ENCODE results near the gene MOAP1.
"Not testable (repeated sequence)": the region's sequence is repeated elsewhere in the genome, so short reads cannot be mapped to it uniquely, and the experiment has no call there.

The MOAP1 gene

DNA sequence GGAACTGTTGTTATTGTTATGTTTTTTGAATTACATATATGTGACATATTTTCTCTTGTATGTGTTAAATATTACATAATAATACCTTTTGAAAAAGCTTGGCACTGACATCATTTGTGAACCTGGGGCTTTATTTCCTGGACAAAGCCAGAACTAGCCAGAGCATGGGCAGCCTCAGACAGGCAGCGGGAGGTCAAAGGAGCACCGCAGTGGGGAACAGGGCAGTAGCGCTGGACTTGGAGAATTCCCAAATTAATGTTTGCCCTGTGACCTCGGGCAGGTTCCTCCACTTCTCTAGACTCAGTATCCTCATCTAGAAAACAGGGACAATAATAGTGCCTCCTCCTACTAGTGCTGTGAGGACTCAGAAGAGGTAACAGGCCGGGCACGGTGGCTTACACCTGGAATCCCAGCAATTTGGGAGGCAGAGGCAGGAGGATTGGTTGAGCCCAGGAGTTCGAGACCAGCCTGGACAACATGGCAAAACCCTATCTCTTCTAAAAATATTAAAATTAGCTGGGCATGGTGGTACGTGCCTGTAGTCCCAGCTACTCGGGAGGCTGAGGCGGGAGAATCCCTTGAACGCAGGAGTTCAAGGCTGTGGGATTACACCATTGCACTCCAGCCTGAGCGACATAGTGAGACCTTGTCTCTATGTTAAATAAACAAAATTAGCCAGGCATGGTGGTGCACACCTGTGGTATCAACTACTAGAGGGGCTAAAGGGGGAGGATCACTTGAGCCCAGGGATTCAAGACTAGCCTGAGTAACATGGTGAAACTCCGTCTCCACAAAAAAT is 41.6 kb downstream of the MOAP1 start:
- no peak for DNase-seq

DNA sequence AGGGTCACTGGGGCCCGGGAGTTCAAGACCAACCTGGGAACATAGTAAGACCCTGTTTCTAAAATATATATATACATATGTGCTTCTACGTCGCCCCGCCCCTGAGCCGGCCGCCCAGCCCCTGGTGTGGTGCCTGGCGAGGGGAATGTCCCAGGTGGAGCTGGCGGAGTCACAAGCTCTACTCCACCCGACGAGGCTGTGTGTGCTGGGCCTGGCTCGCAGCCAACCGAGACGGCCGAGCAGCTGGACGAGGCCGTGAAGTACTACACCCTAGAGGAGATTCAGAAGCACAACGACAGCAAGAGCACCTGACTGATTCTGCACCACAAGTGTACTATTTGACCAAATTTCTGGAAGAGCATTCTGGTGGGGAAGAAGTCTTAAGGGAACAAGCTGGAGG is 46.8 kb downstream of the MOAP1 start:
- DNase-seq: no peak

DNA sequence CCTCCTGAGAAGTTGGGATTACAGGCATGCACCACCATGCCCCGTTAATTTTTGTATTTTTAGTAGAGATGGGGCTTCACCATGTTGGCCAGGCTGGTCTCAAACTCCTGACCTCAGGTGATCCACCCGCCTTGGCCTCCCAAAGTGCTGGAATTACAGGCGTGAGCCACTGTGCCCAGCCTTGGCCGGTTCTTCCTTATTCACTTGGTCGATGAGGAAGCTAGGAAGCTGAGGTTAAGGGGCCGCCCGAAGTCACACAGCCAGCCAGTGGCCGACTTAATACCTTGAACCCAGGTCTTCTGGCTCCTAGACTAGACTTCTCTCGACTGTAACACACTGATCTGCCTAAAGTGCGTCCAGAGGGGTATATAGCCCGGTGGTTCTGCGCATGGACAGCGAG is 48.2 kb downstream of the MOAP1 start:
- not testable (repeated sequence) for DNase-seq

DNA sequence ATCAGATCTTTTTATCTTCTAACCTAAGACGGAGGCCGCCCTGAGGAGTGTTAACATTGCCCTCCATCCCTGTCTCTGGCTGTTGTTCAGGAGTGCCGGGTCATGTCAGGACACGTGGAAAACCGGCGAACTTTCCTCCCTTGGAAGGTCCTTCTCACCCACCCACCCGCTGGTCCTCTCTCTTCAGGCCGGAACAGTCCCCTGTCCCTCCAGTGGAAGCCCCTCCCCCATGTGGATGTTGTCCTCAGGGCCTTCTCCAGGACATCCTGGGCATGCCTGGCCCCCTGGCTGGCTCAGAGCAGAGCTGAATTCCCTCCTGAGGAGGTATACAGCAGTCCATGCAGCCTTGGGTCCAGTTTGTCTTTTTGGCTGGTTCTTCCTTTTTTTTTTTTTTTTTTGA is 48.7 kb downstream of the MOAP1 start:
- DNase-seq: no peak

DNA sequence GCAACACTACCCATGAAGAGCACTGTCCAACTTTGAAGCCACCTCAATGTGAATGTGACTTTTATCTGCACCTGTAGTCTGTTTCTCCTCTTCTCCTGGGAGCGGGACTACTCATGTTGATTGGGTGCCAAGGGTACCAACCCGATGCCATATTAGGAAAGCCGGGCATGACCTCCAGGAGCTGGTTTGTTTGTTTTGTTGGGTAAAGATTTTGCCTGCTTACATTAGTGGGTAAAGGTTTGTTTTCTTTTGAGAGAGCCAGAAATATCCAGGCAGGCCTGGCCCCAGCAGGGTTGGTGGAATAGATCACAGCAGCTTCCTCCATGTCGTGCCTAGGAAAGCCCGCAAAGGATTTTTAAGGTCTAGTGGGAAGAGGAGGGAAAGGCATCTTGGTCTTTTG is 49.3 kb downstream of the MOAP1 start:
- DNase-seq: no peak

DNA sequence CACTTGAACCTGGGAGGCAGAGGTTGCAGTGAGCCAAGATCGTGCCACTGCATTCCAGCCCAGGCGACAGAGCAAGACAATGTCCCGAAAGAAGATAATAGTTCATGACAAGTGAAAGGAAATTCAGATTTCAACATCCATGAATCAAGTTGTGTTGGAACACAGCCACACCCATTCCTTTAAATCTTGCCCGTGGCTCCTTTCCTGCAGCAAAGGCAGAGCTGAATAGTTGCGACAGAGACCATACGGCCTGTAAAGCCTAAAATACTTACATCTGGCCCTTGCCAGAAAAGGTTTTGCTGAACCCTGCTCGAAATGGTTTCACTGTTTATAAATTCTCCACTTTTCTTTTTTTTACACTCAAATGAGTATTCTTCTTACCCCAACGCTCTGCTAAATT is 51.2 kb downstream of the MOAP1 start:
- DNase-seq: no peak

DNA sequence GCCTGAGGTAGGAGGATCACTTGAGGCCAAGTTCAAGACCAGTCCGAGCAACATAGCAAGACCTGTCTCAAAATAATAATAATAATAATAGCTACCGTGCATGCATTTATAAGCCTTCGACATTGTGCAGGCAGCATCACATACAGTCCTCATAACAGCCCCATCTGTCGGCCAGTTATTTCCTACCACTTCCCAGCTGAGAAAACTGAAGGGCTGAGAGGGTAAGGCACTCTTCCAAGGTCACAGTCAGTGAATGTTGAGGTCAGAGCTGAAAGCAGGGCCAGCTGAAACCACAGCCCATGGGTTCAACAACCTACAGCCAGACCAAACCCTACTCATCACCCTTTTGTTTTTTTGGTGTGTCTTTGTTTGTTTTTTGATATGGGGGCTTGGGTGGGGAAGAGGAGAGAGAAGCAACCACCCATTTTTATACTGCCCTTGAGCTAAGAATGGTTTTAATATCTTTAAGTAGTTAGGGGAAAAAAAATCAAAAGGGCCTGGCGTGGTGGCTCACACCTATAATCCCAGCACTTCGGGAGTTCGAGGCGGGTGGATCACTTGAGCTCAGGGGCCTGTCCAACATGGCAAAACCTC is 52.1 kb downstream of the MOAP1 start:
- peak; percentile 42 for DNase-seq
